ENCODE data around the gene SLA2. TPM values are rescaled to one million over a fixed set of nuclear protein-coding genes. Genes with fewer than 3 reads are reported as not detected.

The SLA2 gene
- polyA plus RNA-seq, 1 donor from 2014 or later, result 0.33 TPM

GRCh38 chr20:36571564-36572504 lies 74.2 kb downstream of the SLA2 start:
- Histone ChIP-seq H3K9me3 (ENCODE audit: low read length) (no peaks in the 10 kb centered on the region), H3F3A (ENCODE audit: insufficient read depth, low read length, poor library complexity, severe bottlenecking) (no peaks in the 10 kb centered on the region), H4K20me1 (ENCODE audit: insufficient read depth) (no peaks in the 10 kb centered on the region), H3K4me2 (ENCODE audit: low read length) (no peak overlapping the region), H3K27ac (ENCODE audit: low read length) (no peak overlapping the region), H3K9me2 (ENCODE audit: insufficient read depth, low read length) (no peaks in the 10 kb centered on the region), H3K36me3 (ENCODE audit: insufficient read depth, low read length) (no peaks in the 10 kb centered on the region), H3K4me3 (ENCODE audit: low read length) (no peak overlapping the region), H3K9ac (ENCODE audit: low read length) (no peak overlapping the region), H2AFZ (ENCODE audit: low read depth, low read length) (no peak overlapping the region), H3K27me3 (ENCODE audit: insufficient read depth, low read depth, low read length) (peaks cover 22% of the 10 kb centered on the region), H3K79me2 (replicated peaks; ENCODE audit: insufficient read depth, low read length) (peaks cover 21% of the 10 kb centered on the region)
- no peak for TF ChIP-seq MXI1 (conservative IDR thresholded peaks at IDR 0.05; ENCODE audit: poor library complexity, severe bottlenecking)
- no peak for TF ChIP-seq EP300 (conservative IDR thresholded peaks at IDR 0.05; ENCODE audit: poor library complexity, severe bottlenecking)

- no peak for TF ChIP-seq RAD21 (conservative IDR thresholded peaks at IDR 0.05)
- TF ChIP-seq TAF1 (IDR thresholded peaks at IDR 0.05; ENCODE audit: low read depth), result no peak
- TF ChIP-seq MXI1 (conservative IDR thresholded peaks at IDR 0.05; ENCODE audit: poor library complexity, severe bottlenecking), result no peak
- TF ChIP-seq CTCF (IDR thresholded peaks at IDR 0.05; ENCODE audit: poor library complexity, severe bottlenecking), result no peak
- no peak for TF ChIP-seq EZH2 (IDR thresholded peaks at IDR 0.05; ENCODE audit: borderline replicate concordance, insufficient read depth, low read length, poor library complexity, severe bottlenecking)
- no peak for TF ChIP-seq SMC3 (conservative IDR thresholded peaks at IDR 0.05; ENCODE audit: poor library complexity)
- no peak for TF ChIP-seq POLR2AphosphoS5 (IDR thresholded peaks at IDR 0.05)
- no peak for TF ChIP-seq REST (IDR thresholded peaks at IDR 0.05; ENCODE audit: borderline replicate concordance)
- no peak for TF ChIP-seq EP300 (conservative IDR thresholded peaks at IDR 0.05; ENCODE audit: poor library complexity, severe bottlenecking)
- H4K20me1 ChIP-seq (ENCODE audit: insufficient read depth), result no peaks in the 10 kb centered on the region
- peaks cover 2% of the 10 kb centered on the region for H3K79me2 ChIP-seq (replicated peaks; ENCODE audit: insufficient read depth, low read length)
- H3K9me3 ChIP-seq (ENCODE audit: low read length), result no peaks in the 10 kb centered on the region
- no peaks in the 10 kb centered on the region for H3K36me3 ChIP-seq (ENCODE audit: insufficient read depth, low read length)
- H3K9me2 ChIP-seq (ENCODE audit: insufficient read depth, low read length), result no peaks in the 10 kb centered on the region
- no peak overlapping the region for H2AFZ ChIP-seq (ENCODE audit: low read depth, low read length)
- H3K27ac ChIP-seq (ENCODE audit: low read length), result no peak overlapping the region
- peaks cover 16% of the 10 kb centered on the region for H3K27me3 ChIP-seq (ENCODE audit: insufficient read depth, low read depth, low read length)
- no peak overlapping the region for H3K4me3 ChIP-seq (ENCODE audit: low read length)
- H3F3A ChIP-seq (ENCODE audit: insufficient read depth, low read length, poor library complexity, severe bottlenecking), result no peaks in the 10 kb centered on the region
- H3K9ac ChIP-seq (ENCODE audit: low read length), result no peak overlapping the region
- H3K4me2 ChIP-seq (ENCODE audit: low read length), result no peak overlapping the region
Measured at GRCh38 chr20:36569847-36570429, 76.1 kb downstream of the SLA2 start.

Data from neural cell (in vitro differentiated cells).